ENCODE measurements around the gene BRIP1.

The BRIP1 gene

GRCh38 chr17:61634011-61634539 lies 229.3 kb downstream of the BRIP1 start:
- H3K4me2 ChIP-seq (ENCODE audit: low read length) = no peak overlapping the region
- no peak for TF ChIP-seq CTCF (IDR thresholded peaks at IDR 0.05)
- H2AFZ ChIP-seq = no peak overlapping the region
- H3K27ac ChIP-seq = no peak overlapping the region
- no peak overlapping the region for H3K9ac ChIP-seq
- H3K9me3 ChIP-seq (ENCODE audit: control insufficient read depth, low read length) = no peaks in the 10 kb centered on the region
- no peak overlapping the region for H3K4me3 ChIP-seq (ENCODE audit: low read depth, low read length)
- no peaks in the 10 kb centered on the region for H3K27me3 ChIP-seq (ENCODE audit: control insufficient read depth, insufficient read depth, low read length)
- no peaks in the 10 kb centered on the region for H3K36me3 ChIP-seq (ENCODE audit: control insufficient read depth, insufficient read depth, low read length)
- no peaks in the 10 kb centered on the region for H3K79me2 ChIP-seq
- no peaks in the 10 kb centered on the region for H3K4me1 ChIP-seq

GRCh38 chr17:61632826-61633225 lies 230.5 kb downstream of the BRIP1 start:
- H3K4me3 ChIP-seq (ENCODE audit: low read depth, low read length) = no peak overlapping the region
- H3K79me2 ChIP-seq = no peaks in the 10 kb centered on the region
- no peaks in the 10 kb centered on the region for H3K9me3 ChIP-seq (ENCODE audit: control insufficient read depth, low read length)
- H3K9ac ChIP-seq = no peak overlapping the region
- H2AFZ ChIP-seq = no peak overlapping the region
- no peaks in the 10 kb centered on the region for H3K27me3 ChIP-seq (ENCODE audit: control insufficient read depth, insufficient read depth, low read length)
- H3K4me2 ChIP-seq (ENCODE audit: low read length) = no peak overlapping the region
- TF ChIP-seq CTCF (IDR thresholded peaks at IDR 0.05) = no peak
- no peak overlapping the region for H3K27ac ChIP-seq
- no peaks in the 10 kb centered on the region for H3K4me1 ChIP-seq
- H3K36me3 ChIP-seq (ENCODE audit: control insufficient read depth, insufficient read depth, low read length) = no peaks in the 10 kb centered on the region

- H3K79me2 ChIP-seq = no peaks in the 10 kb centered on the region
- TF ChIP-seq CTCF (IDR thresholded peaks at IDR 0.05) = no peak
- no peaks in the 10 kb centered on the region for H3K27me3 ChIP-seq (ENCODE audit: control insufficient read depth, insufficient read depth, low read length)
- H3K4me2 ChIP-seq (ENCODE audit: low read length) = no peak overlapping the region
- H3K9me3 ChIP-seq (ENCODE audit: control insufficient read depth, low read length) = no peaks in the 10 kb centered on the region
- H3K4me1 ChIP-seq = no peaks in the 10 kb centered on the region
- H2AFZ ChIP-seq = no peak overlapping the region
- no peaks in the 10 kb centered on the region for H3K36me3 ChIP-seq (ENCODE audit: control insufficient read depth, insufficient read depth, low read length)
- H3K4me3 ChIP-seq (ENCODE audit: low read depth, low read length) = no peak overlapping the region
- H3K27ac ChIP-seq = no peak overlapping the region
- no peak overlapping the region for H3K9ac ChIP-seq
Measured at GRCh38 chr17:61631800-61632199, 231.5 kb downstream of the BRIP1 start.
